ENCODE results near the gene PRICKLE2. TPM values are rescaled to one million over a fixed set of nuclear protein-coding genes. Genes with fewer than 3 reads are reported as not detected.
A peak's percentile ranks its signal among the peaks of the same experiment; 100 is the strongest.

The PRICKLE2 gene
- total RNA-seq, 8 experiments from 2014 or later, result 2.1 to 43.1 (median 12.0) TPM

DNA sequence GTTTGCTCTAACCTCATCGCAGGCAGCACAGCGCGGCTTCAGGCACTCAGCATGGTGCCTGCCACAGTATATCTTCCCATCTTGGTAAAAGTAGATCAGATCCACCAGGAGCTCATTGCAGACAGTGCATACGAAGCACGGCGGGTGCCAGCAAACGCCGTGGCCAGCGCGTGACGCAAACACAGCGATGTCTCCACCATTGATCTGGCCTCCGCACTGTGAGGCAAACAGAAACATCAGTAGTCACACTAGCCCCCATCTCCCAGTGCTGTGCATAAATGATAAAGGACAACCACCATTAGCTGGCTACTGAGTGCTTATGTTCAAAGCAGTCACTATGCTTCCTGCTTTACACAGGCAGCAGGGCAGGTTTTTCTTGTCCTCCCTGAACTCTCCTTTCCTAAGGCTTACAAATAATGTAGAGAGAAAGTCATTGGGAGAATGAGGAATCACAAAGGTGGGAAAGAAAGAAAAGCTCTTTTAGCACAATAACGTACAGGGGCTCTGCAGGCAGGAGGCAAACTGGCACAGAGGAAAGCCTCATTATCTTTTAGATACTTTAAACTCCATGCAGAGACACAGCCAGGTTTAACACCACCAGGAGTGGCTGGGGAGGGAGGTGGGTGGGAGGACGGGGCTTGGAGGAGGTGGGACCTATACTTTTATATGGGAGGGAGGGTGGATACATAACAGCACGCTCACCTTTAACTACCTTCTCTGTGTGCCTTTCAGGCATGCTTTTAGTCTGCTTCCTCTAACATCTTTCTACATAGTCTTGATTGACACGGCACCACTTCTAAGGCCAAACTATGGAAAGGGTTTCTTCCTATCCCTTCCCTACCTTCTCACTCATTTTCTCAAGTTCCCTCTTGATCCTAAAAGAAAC is 67.9 kb downstream of the PRICKLE2 start:
- no peak overlapping the region for H3K4me3 ChIP-seq
- 89 to 100% (median 95%) methylated on average over 1 to 14 of the region's 17 CpGs; no CpG with 5 or more reads in 2 of the 10 experiments for WGBS, 10 experiments
- no peak for ATAC-seq (replicated peaks in 6 of 8)
- in situ Hi-C loops (cut with MboI; ENCODE audit: low pct_unique_long_range_greater_than_20kb in 2 of 9, low sequenced_read_pairs in 9 of 9, unreplicated experiment in 9 of 9), result loop anchor here in 1 of 9 experiments (25.0 kb wide), 1 partner anchor 120 kb away; no protein-coding TSS in a partner anchor
- H3K27ac ChIP-seq, result no peak overlapping the region
- peaks cover 0 to 7% of the 10 kb centered on the region in 2 donors for H3K4me1 ChIP-seq (replicated peaks in 1 of 2)

DNA sequence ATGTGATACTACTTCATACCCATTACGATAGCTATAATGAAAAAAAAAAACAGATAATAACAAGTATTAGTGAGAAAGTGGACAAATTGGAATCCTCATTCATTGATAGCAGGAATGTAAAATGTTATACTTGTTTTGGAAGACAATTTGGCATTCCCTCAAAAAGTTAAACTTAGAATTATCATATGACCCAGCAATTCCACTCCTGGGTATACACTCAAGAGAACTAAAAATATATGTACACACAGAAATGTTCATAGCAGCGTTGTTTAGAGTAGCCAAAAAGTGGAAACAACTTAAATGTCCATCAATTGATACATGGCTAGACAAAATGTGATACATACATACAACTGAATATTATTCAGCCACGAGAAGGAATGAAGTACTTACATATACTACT is 69.9 kb downstream of the PRICKLE2 start:
- no peak for ATAC-seq (replicated peaks in 6 of 8)
- Histone ChIP-seq H3K4me1 (replicated peaks in 1 of 2) (peaks cover 9 to 11% of the 10 kb centered on the region in 2 donors), H3K4me3 (no peak overlapping the region), H3K27ac (no peak overlapping the region)
- WGBS, 10 experiments, result 65 to 100% (median 95%) methylated on average over 2 to 3 of the region's 3 CpGs
- in situ Hi-C loops (cut with MboI; ENCODE audit: low pct_unique_long_range_greater_than_20kb in 2 of 9, low sequenced_read_pairs in 9 of 9, unreplicated experiment in 9 of 9), result loop anchor here in 1 of 9 experiments (25.0 kb wide), 1 partner anchor 118 kb away; no protein-coding TSS in a partner anchor

DNA sequence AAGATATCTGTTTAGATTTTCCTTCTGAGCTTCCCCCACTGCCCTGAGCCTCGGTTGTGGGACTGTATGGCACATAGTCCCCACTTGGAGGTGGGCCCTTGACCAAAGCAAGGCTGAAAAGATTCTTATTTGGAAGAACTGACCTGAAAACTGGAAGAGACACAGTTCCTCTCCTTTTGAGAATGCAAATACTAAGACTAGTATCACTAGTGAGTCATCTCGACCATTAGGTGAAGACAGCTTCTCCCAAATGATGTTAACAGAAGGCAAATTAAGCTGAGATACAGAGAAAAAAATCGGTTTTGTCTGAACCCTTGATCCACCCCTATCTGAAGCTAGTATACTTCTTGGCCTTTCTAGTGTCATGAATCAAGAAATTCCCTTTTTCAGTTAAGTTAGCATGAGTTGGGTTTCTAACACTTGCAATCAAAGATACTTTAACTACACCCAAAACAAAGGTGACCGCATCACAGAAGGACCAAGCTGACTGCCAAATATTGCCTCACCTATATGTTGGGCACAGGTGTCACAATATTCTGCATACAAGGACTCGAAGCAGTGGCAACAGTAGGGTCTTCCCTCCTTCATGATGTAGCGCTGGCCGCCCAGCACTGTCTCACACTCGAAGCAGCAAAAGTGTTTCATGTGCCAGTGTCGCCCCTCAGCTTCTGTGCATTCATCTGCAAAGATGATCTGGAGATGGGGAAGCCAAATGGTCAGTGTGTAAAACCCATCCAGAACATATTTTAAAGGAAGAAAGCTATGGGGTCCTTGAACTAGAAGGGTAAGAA is 72.4 kb downstream of the PRICKLE2 start:
- in situ Hi-C loops (cut with MboI; ENCODE audit: low pct_unique_long_range_greater_than_20kb in 2 of 9, low sequenced_read_pairs in 9 of 9, unreplicated experiment in 9 of 9), result loop anchor here in 1 of 9 experiments (25.0 kb wide), 1 partner anchor 116 kb away; no protein-coding TSS in a partner anchor
- Histone ChIP-seq H3K27ac (no peak overlapping the region), H3K4me1 (replicated peaks in 1 of 2) (peaks cover 10 to 13% of the 10 kb centered on the region in 2 donors), H3K4me3 (no peak overlapping the region)
- WGBS, 10 experiments, result 62 to 100% (median 90%) methylated on average over 1 to 9 of the region's 9 CpGs; no CpG with 5 or more reads in 1 of the 10 experiments
- ATAC-seq (replicated peaks in 6 of 8), result no peak

- peaks cover 10 to 13% of the 10 kb centered on the region in 2 donors for H3K4me1 ChIP-seq (replicated peaks in 1 of 2)
- 40 to 100% (median 96%) methylated on average over 1 to 2 of the region's 2 CpGs for WGBS, 10 experiments
- no peak overlapping the region for H3K27ac ChIP-seq
- ATAC-seq (replicated peaks in 6 of 8), result no peak
- no peak overlapping the region for H3K4me3 ChIP-seq
- in situ Hi-C loops (cut with MboI; ENCODE audit: low pct_unique_long_range_greater_than_20kb in 2 of 9, low sequenced_read_pairs in 9 of 9, unreplicated experiment in 9 of 9), result loop anchor here in 1 of 9 experiments (25.0 kb wide), 1 partner anchor 115 kb away; no protein-coding TSS in a partner anchor
Measured at GRCh38 chr3:64152086-64152485, 73.2 kb downstream of the PRICKLE2 start.

- peak overlapping the region in 1 of 2 donors; percentile 2 for H3K27ac ChIP-seq
- H3K4me3 ChIP-seq, result no peak overlapping the region
- peak in 3 of 8 experiments; percentile 5 to 35 (median 31) for ATAC-seq (replicated peaks in 6 of 8)
- peaks cover 10 to 13% of the 10 kb centered on the region in 2 donors for H3K4me1 ChIP-seq (replicated peaks in 1 of 2)
- WGBS, 10 experiments, result 50 to 100% (median 70%) methylated on average over 1 to 3 of the region's 5 CpGs; no CpG with 5 or more reads in 3 of the 10 experiments
- in situ Hi-C loops (cut with MboI; ENCODE audit: low pct_unique_long_range_greater_than_20kb in 2 of 9, low sequenced_read_pairs in 9 of 9, unreplicated experiment in 9 of 9), result loop anchor here in 1 of 9 experiments (25.0 kb wide), 1 partner anchor 114 kb away; no protein-coding TSS in a partner anchor
Measured at GRCh38 chr3:64151342-64151871, 73.9 kb downstream of the PRICKLE2 start.

DNA sequence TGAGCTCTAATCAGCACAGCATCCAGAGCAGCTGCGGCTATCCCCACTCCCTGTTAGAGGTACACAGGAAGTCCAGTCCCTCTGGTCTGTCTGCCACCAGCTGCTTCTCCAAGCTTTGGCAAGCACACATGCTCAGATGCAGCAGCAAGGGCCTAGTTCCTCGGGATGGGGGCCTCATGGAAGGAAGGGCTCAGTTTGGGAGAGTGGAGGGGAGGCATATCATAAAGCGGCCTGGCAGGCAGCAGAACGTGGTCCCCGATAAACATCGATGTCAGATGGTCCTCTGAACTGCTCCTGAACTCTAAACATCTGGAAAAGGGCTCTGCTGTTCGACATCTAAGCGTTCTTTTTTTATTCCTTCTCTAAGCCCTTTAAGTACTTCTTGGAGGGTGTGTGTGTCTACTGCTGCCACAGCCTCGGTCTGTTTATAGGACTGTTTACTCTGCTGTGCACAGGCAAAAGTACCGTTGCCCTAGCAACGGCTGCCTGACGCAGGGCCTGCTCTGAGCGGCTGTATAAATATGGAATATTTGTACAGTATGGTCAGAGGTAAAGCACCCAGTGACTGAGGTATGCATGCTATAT is 74.6 kb downstream of the PRICKLE2 start:
- Histone ChIP-seq H3K4me3 (no peak overlapping the region), H3K27ac (peak overlapping the region in 1 of 2 donors; percentile 24), H3K4me1 (replicated peaks in 1 of 2) (peaks cover 10 to 13% of the 10 kb centered on the region in 2 donors)
- WGBS, 10 experiments, result 24 to 90% (median 70%) methylated on average over 2 to 12 of the region's 13 CpGs; no CpG with 5 or more reads in 1 of the 10 experiments
- ATAC-seq (replicated peaks in 6 of 8), result peak; percentile 83 to 99 (median 98)
- in situ Hi-C loops (cut with MboI; ENCODE audit: low pct_unique_long_range_greater_than_20kb in 2 of 9, low sequenced_read_pairs in 9 of 9, unreplicated experiment in 9 of 9), result loop anchor here in 1 of 9 experiments (25.0 kb wide), 1 partner anchor 113 kb away; no protein-coding TSS in a partner anchor

DNA sequence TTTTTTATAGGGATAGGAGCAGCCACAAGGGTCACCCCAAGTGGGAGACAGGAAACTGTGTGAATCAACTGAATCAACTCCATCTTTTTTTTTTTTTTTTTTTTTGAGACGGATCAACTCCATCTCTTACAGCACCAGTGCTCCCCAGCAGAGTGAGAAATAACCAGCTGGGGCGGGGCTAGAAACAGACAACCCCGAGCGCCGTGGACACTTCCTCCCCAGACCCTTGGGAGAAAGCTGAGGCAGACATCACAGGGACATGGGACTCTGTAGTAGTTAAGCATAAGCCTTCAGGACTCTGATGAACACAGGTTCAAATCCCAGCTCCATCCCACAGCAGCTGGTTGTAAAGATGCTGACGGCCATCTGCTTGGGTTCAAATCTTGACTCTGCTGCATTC is 75.4 kb downstream of the PRICKLE2 start:
- no peak overlapping the region for H3K27ac ChIP-seq
- in situ Hi-C loops (cut with MboI; ENCODE audit: low pct_unique_long_range_greater_than_20kb in 2 of 9, low sequenced_read_pairs in 9 of 9, unreplicated experiment in 9 of 9), result loop anchor here in 1 of 9 experiments (25.0 kb wide), 1 partner anchor 113 kb away; no protein-coding TSS in a partner anchor
- peaks cover 11 to 13% of the 10 kb centered on the region in 2 donors for H3K4me1 ChIP-seq (replicated peaks in 1 of 2)
- H3K4me3 ChIP-seq, result no peak overlapping the region
- no peak for ATAC-seq (replicated peaks in 6 of 8)
- WGBS, 10 experiments, result 80 to 100% (median 87%) methylated on average over 2 to 6 of the region's 6 CpGs; no CpG with 5 or more reads in 3 of the 10 experiments

DNA sequence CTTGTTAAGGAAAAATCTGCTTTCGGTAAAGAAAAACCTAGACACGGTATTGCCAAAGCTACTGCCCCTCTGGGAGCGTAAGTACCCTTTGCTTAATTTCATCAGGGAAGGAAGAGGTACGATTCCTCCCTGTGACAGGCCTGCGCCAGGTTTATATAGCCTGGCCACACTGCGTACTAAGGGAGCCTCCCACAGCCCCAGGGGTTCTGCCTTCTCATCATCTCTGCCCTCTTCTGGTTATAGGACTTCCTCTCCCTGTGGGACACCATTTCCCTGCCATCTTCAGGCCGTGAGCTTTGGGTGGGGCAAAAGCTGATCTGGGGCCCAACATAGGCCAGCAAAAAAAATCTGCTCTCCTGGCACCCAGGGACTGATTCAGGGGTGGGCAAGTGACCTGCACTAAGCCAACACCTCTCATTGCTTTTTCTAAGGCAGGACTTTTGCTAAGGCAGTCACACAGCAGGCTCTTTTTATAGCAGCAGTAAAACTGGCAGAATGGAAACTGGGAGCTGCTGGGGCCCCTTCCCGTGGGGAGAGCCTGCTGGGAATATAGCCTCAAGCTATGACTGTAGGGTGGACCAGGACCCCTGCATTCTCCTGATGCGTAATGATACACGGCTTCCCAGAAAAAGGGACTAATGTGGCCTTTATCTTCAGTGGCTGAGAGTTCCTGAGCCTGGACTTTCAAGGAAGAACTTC is 76.2 kb downstream of the PRICKLE2 start:
- no peak overlapping the region for H3K4me3 ChIP-seq
- in situ Hi-C loops (cut with MboI; ENCODE audit: low pct_unique_long_range_greater_than_20kb in 2 of 9, low sequenced_read_pairs in 9 of 9, unreplicated experiment in 9 of 9), result no loop called here
- WGBS, 10 experiments, result 50 to 100% (median 79%) methylated on average over 1 to 8 of the region's 10 CpGs; no CpG with 5 or more reads in 3 of the 10 experiments
- H3K27ac ChIP-seq, result no peak overlapping the region
- ATAC-seq (replicated peaks in 6 of 8), result no peak
- H3K4me1 ChIP-seq (replicated peaks in 1 of 2), result peaks cover 16 to 19% of the 10 kb centered on the region in 2 donors

DNA sequence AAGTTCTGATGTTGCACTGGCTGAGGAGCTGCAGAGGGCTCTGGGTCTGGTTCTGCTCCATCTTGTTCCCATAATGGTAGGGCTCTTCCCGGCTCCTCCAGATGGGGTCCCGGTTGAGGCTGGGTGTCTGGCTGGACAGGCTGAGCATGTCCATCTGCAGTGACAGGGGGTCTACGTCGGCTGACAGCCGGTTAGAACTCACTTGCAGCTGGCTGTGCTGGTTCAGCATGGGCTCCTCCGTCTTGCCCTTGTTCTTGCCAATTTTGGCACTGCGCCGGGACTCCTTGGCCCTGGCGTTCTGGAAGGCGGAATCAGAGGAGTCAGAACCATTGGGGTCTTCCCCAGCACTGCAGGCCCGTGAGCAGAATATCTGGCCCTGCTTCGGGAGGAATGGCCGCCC is 78.1 kb downstream of the PRICKLE2 start:
- Histone ChIP-seq H3K4me3 (no peak overlapping the region), H3K27ac (no peak overlapping the region), H3K4me1 (replicated peaks in 1 of 2) (peaks cover 26 to 30% of the 10 kb centered on the region in 2 donors)
- WGBS, 10 experiments, result 67 to 100% (median 91%) methylated on average over 1 to 7 of the region's 13 CpGs; no CpG with 5 or more reads in 5 of the 10 experiments
- ATAC-seq (replicated peaks in 6 of 8), result no peak
- in situ Hi-C loops (cut with MboI; ENCODE audit: low pct_unique_long_range_greater_than_20kb in 2 of 9, low sequenced_read_pairs in 9 of 9, unreplicated experiment in 9 of 9), result no loop called here

- Histone ChIP-seq H3K4me1 (replicated peaks in 1 of 2) (peaks cover 15 to 22% of the 10 kb centered on the region in 2 donors), H3K27ac (no peak overlapping the region), H3K4me3 (no peak overlapping the region)
- no peak for ATAC-seq (replicated peaks in 6 of 8)
- in situ Hi-C loops (cut with MboI; ENCODE audit: low pct_unique_long_range_greater_than_20kb in 2 of 9, low sequenced_read_pairs in 9 of 9, unreplicated experiment in 9 of 9), result no loop called here
- WGBS, 10 experiments, result 80 to 100% (median 100%) methylated on average over 1 to 2 of the region's 2 CpGs; no CpG with 5 or more reads in 5 of the 10 experiments
Measured at GRCh38 chr3:64145438-64145837, 79.8 kb downstream of the PRICKLE2 start.

DNA sequence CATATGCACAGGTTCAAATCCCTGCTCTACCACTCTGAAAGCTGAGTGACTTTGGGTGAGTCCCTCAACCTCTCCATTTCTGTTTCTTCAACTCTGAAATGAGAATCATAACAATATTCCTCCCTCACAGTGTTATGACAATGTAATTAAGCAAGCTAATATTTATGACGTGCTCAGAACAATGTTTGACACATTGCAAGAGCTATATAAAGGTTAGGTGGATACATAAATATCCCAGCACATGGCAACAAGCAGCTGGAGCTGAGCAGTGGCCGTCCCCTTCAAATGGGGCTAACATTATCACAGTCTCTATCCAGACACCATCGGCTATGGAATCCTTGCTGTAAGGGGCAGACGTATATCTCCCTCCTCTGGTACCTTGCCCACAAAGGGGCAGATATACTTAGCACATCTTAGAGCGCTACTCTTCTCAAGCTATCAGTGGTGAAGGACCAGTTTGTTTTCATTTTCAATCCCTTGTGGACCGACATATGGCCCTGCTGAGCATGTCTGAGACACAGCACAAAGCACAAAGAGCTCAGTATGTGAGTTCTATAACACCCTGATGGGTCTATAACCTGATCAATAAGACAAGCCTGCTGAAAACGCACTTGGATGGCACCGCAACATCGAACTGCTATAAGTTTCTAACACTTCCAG is 80.9 kb downstream of the PRICKLE2 start:
- Histone ChIP-seq H3K4me3 (no peak overlapping the region), H3K27ac (peak overlapping the region; percentile 1 to 33), H3K4me1 (replicated peaks in 1 of 2) (peaks cover 12 to 21% of the 10 kb centered on the region in 2 donors)
- ATAC-seq (replicated peaks in 6 of 8), result peak in 5 of 8 experiments; percentile 1 to 20 (median 16)
- 78 to 97% (median 85%) methylated on average over 3 to 8 of the region's 9 CpGs; no CpG with 5 or more reads in 1 of the 10 experiments for WGBS, 10 experiments
- in situ Hi-C loops (cut with MboI; ENCODE audit: low pct_unique_long_range_greater_than_20kb in 2 of 9, low sequenced_read_pairs in 9 of 9, unreplicated experiment in 9 of 9), result no loop called here

All from motor neuron (in vitro differentiated cells).